H1 (cell line): Measurements from ENCODE around the gene LY9. TPM values are rescaled to one million over a fixed set of nuclear protein-coding genes. Genes with fewer than 3 reads are reported as not detected.

Experiments
- ATF3 ChIP-seq: IDR thresholded peaks from 2 replicates; pipeline ENCODE4 v1.6.1; 2011; ENCODE audit warnings: low read depth, mild to moderate bottlenecking, low read length; ENCODE audit not compliant: insufficient read depth
- BACH1 ChIP-seq: IDR thresholded peaks from 2 replicates; pipeline ENCODE4 v1.6.1; 2012; ENCODE audit warnings: low read length, improper control_type of control experiment
- CBX5 ChIP-seq: fragments of 300-800, 300-1000 bp; sonication (generic); IDR thresholded peaks from 2 replicates; pipeline ENCODE4 v1.7.1; 2016; ENCODE audit warnings: antibody characterized with exemption, low read length, low read depth
- CTCF ChIP-seq, 3 experiments: IDR thresholded peaks; 1 replicate in 2 of 3; 2 replicates in 1 of 3; pipeline versions ENCODE4 v1.5.1 to v1.6.1; 2011; ENCODE audit warnings: low read length in 3 of 3, mild to moderate bottlenecking in 3 of 3, inconsistent platforms in 2 of 3, low read depth in 1 of 3, moderate library complexity in 1 of 3; ENCODE audit not compliant: insufficient read depth in 1 of 3; ENCODE audit errors: control extremely low read depth in 1 of 3
- PHF8 ChIP-seq: fragments of 200-600 bp; sonication (generic); conservative IDR thresholded peaks from 2 replicates; pipeline ENCODE4 v1.7.1; 2012; ENCODE audit warnings: low read depth, mild to moderate bottlenecking, inconsistent platforms, low read length, moderate library complexity
- POLR2A ChIP-seq, 2 experiments: IDR thresholded peaks; 1 replicate in 1 of 2; 2 replicates in 1 of 2; pipeline ENCODE4 v1.6.1; 2011; ENCODE audit warnings: low read depth in 2 of 2, low read length in 2 of 2, mild to moderate bottlenecking in 2 of 2; ENCODE audit errors: control extremely low read depth in 1 of 2
- RBBP5 ChIP-seq: IDR thresholded peaks from 2 replicates; pipeline ENCODE4 v1.7.1; 2012; ENCODE audit warnings: low read depth, mild to moderate bottlenecking, inconsistent platforms, low read length, moderate library complexity, borderline replicate concordance
- SIX5 ChIP-seq: IDR thresholded peaks from 2 replicates; pipeline ENCODE4 v1.6.1; 2011; ENCODE audit warnings: mild to moderate bottlenecking, low read depth, low read length
- TAF1 ChIP-seq: IDR thresholded peaks from 2 replicates; pipeline ENCODE4 v1.6.1; 2011; ENCODE audit warnings: mild to moderate bottlenecking, low read depth, low read length
- TEAD4 ChIP-seq: IDR thresholded peaks from 2 replicates; pipeline ENCODE4 v1.6.1; 2012; ENCODE audit warnings: low read depth, low read length, inconsistent platforms, mixed read lengths
- polyA plus RNA-seq, 7 experiments: library from polyadenylated mRNA; depleted of rRNA in 3 of 7; stranded (reverse) in 5 of 7; unstranded in 2 of 7; fragments of >200 nt in 5 of 7; fragments of 200-250 nt in 2 of 7; gene quantifications; 1 replicate in 5 of 7; 2 replicates in 1 of 7; 4 replicates in 1 of 7; pipeline versions ENCODE4 v1.2.1 to v1.2.3, GENCODE V29; 2011 to 2013; ENCODE audit warnings: missing spikeins in 2 of 7, mixed read lengths in 2 of 7
- total RNA-seq: library from RNA; stranded (reverse); fragmentation: NEBNext Ultra II Directional; extraction: Animal tissue kit (Norgen Biotek cat#: 25700); gene quantifications from 2 replicates; pipeline ENCODE4 v1.2.1, GENCODE V29; 2021

The LY9 gene
- total and polyA plus RNA-seq, 2 of the 8 experiments (the other 6 are each of a cell fraction or from before 2014, with no cell fraction given) = not detected

- TF ChIP-seq RBBP5 = no peak
- TF ChIP-seq BACH1 = no peak
- no peak for TF ChIP-seq PHF8
- no peak for TF ChIP-seq TAF1
- no peak for TF ChIP-seq TEAD4
- TF ChIP-seq SIX5 = no peak
- TF ChIP-seq CTCF (IDR thresholded peaks at IDR 0.05; ENCODE audit: control extremely low read depth in 1 of 3, insufficient read depth in 1 of 3, low read depth in 1 of 3, low read length in 3 of 3) = no peak
- TF ChIP-seq POLR2A (IDR thresholded peaks at IDR 0.05; ENCODE audit: control extremely low read depth in 1 of 2, low read depth in 2 of 2, low read length in 2 of 2) = no peak
- no peak for TF ChIP-seq CBX5
- no peak for TF ChIP-seq ATF3
Measured at GRCh38 chr1:160774886-160775719, 20.9 kb upstream of the LY9 start (continued).
